Spleen (tissue), 11 donors: Measurements from ENCODE around the gene KRTAP22-1. TPM values are rescaled to one million over a fixed set of nuclear protein-coding genes. Genes with fewer than 3 reads are reported as not detected.

Experiments
- DNase-seq: peaks from one replicate; pipeline ENCODE4 v3.0.0-alpha.2; 2020
- H3K27ac ChIP-seq, 8 donors: fragments of 200-600 bp; sonication (generic) in 7 of 8; 1 replicate in 4 of 8; 2 replicates in 4 of 8; pipeline versions ENCODE4 v1.5.0 to v1.8.0; 2016 to 2021; ENCODE audit warnings: inconsistent platforms in 4 of 8, mild to moderate bottlenecking in 4 of 8, moderate library complexity in 1 of 8
- H3K27me3 ChIP-seq, 7 donors: fragments of 200-600 bp; sonication (generic) in 6 of 7; replicated peaks in 1 of 7; 1 replicate in 4 of 7; 2 replicates in 3 of 7; pipeline versions ENCODE4 v1.5.0 to v1.8.0; 2016 to 2021; ENCODE audit warnings: inconsistent platforms in 3 of 7, mild to moderate bottlenecking in 1 of 7
- H3K36me3 ChIP-seq, 6 donors: fragments of 200-600 bp; sonication (generic) in 5 of 6; 1 replicate in 4 of 6; 2 replicates in 2 of 6; pipeline versions ENCODE4 v1.5.0 to v1.8.0; 2016 to 2021; ENCODE audit warnings: inconsistent platforms in 2 of 6
- H3K4me1 ChIP-seq, 6 donors: fragments of 200-600 bp; sonication (generic) in 5 of 6; 1 replicate in 3 of 6; 2 replicates in 3 of 6; pipeline versions ENCODE4 v1.5.0 to v1.8.0; 2016 to 2021; ENCODE audit warnings: inconsistent platforms in 3 of 6
- H3K4me3 ChIP-seq, 8 donors: fragments of 200-600 bp; sonication (generic) in 7 of 8; 1 replicate in 4 of 8; 2 replicates in 4 of 8; pipeline versions ENCODE4 v1.5.0 to v1.8.0; 2016 to 2021; ENCODE audit warnings: inconsistent platforms in 4 of 8, mild to moderate bottlenecking in 4 of 8, moderate library complexity in 2 of 8
- H3K9me3 ChIP-seq, 8 donors: fragments of 200-600 bp; sonication (generic) in 7 of 8; 1 replicate in 4 of 8; 2 replicates in 4 of 8; pipeline versions ENCODE4 v1.5.0 to v1.8.0; 2016 to 2021; ENCODE audit warnings: inconsistent platforms in 4 of 8
- POLR2A ChIP-seq, 3 donors: fragments of 450-650 bp; IDR thresholded peaks; one replicate each; pipeline ENCODE4 v1.5.1; 2017; ENCODE audit warnings: antibody characterized with exemption in 3 of 3, mild to moderate bottlenecking in 1 of 3
- POLR2AphosphoS5 ChIP-seq, 3 donors: sonication (generic); formaldehyde crosslinking; IDR thresholded peaks; one replicate each; pipeline ENCODE4 v1.5.1; 2017; ENCODE audit warnings: antibody characterized with exemption in 3 of 3
- WGBS, 5 donors: extraction: QIAGEN DNeasy Blood & Tissue Kit in 3 of 5; methylation state at CpG; one replicate each; pipeline versions ENCODE4 v1.1.5 to v1.1.7; 2013 to 2018; 5-methylcytosine and 5-hydroxymethylcytosine counted together
- intact Hi-C: fragments of 100-400 bp; cut with DNase I; formaldehyde crosslinking; loops from one replicate; pipeline ENCODE4 v1.15.0; 2023; ENCODE audit warnings: low total_unique reads
- polyA plus RNA-seq, 3 donors: library from polyadenylated mRNA; stranded (reverse); fragments of 200-250 nt; gene quantifications; one replicate each; pipeline ENCODE4 v1.2.1, GENCODE V29; 2013
- total RNA-seq, 7 donors: library from RNA; depleted of rRNA in 3 of 7; stranded (reverse); fragments of >200 nt in 3 of 7; fragmentation: NEBNext Ultra II Directional in 4 of 7; extraction: Animal tissue kit (Norgen Biotek cat#: 25700) in 4 of 7; gene quantifications; one replicate each; pipeline versions ENCODE4 v1.1.0 to v1.2.1, GENCODE V29; 2016 to 2021
- TF ChIP-seq, protein P1 (sequence below), 11 experiments: fragments of 200-600 bp in 7 of 11; fragments of 450-650 bp in 4 of 11; sonication (generic) in 4 of 11; IDR thresholded peaks in 8 of 11; conservative IDR thresholded peaks in 3 of 11; 1 replicate in 7 of 11; 2 replicates in 4 of 11; pipeline versions ENCODE4 v1.4.0 to v1.8.0; 2016 to 2021; ENCODE audit warnings: antibody characterized with exemption in 11 of 11, inconsistent platforms in 4 of 11, mild to moderate bottlenecking in 1 of 11
- donor health status: healthy with polysubstance abuse.
- donor health status: DM: no; HTN: no; CAD: no; lungs with moderate emphysema.
- donor health status: DM: no; HTN: no; CAD: no.
- donor health status: Bipolar disorder and iron deficiency.
- donor health status: healthy.
- donor health status: DM: no; HTN: no; CAD: no.
- donor health status: DM: yes; HTN: yes; CAD: no.

KRTAP22-1 gene
- total and polyA plus RNA-seq, 10 donors, result not detected

- intact Hi-C loops, result no loop called here
- 78 to 90% (median 83%) methylated on average over 2 of the region's 2 CpGs for whole genome bisulfite sequencing, 5 donors
- no peaks in the 10 kb centered on the region for H3K9me3 ChIP-seq
Measured at GRCh38 chr21:30561957-30562356, 38.9 kb upstream of the KRTAP22-1 start.

DNA sequence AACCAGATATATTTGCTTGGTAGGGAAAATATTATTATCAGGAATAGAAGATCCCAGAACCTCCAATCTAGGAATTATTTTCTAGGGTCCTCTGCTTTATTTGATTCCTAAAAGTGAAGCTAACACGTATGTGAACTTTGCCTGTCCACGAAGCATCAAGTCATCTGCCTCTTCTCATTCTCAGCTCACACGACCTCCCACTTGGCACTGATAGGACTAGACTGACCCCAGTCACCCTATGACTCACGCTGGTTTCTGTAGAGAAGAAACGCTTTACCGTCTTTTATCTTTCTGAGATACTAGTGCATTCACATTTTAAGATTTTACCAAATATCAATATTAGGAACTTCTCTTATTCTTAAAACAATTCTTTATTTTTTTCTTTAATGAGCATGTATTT, 37.8 kb upstream of the KRTAP22-1 start:
- DNase-seq, result no peak
- 56 to 88% (median 73%) methylated on average over 6 of the region's 6 CpGs for WGBS, 5 donors
- Histone ChIP-seq H3K4me3 (no peak overlapping the region), H3K36me3 (no peaks in the 10 kb centered on the region), H3K27me3 (no peaks in the 10 kb centered on the region), H3K9me3 (no peaks in the 10 kb centered on the region), H3K27ac (no peak overlapping the region), H3K4me1 (no peaks in the 10 kb centered on the region)
- intact Hi-C loops, result no loop called here
- TF ChIP-seq POLR2A (IDR thresholded peaks at IDR 0.05) (no peak), POLR2AphosphoS5 (IDR thresholded peaks at IDR 0.05) (no peak)
- TF ChIP-seq, protein P1, sequence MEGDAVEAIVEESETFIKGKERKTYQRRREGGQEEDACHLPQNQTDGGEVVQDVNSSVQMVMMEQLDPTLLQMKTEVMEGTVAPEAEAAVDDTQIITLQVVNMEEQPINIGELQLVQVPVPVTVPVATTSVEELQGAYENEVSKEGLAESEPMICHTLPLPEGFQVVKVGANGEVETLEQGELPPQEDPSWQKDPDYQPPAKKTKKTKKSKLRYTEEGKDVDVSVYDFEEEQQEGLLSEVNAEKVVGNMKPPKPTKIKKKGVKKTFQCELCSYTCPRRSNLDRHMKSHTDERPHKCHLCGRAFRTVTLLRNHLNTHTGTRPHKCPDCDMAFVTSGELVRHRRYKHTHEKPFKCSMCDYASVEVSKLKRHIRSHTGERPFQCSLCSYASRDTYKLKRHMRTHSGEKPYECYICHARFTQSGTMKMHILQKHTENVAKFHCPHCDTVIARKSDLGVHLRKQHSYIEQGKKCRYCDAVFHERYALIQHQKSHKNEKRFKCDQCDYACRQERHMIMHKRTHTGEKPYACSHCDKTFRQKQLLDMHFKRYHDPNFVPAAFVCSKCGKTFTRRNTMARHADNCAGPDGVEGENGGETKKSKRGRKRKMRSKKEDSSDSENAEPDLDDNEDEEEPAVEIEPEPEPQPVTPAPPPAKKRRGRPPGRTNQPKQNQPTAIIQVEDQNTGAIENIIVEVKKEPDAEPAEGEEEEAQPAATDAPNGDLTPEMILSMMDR (IDR thresholded peaks at IDR 0.05 in 8 of 11, conservative IDR thresholded peaks at IDR 0.05 in 3 of 11), result no peak

More at GRCh38 chr21:30561957-30562356, 38.9 kb upstream of the KRTAP22-1 start:
- no peak overlapping the region for H3K4me3 ChIP-seq
- TF ChIP-seq POLR2A (IDR thresholded peaks at IDR 0.05) (no peak), POLR2AphosphoS5 (IDR thresholded peaks at IDR 0.05) (no peak)
- TF ChIP-seq, protein P1 (IDR thresholded peaks at IDR 0.05 in 8 of 11, conservative IDR thresholded peaks at IDR 0.05 in 3 of 11), result no peak
- no peak overlapping the region for H3K27ac ChIP-seq
- H3K4me1 ChIP-seq, result no peaks in the 10 kb centered on the region
- DNase-seq, result no peak
- no peaks in the 10 kb centered on the region for H3K36me3 ChIP-seq
- H3K27me3 ChIP-seq, result no peaks in the 10 kb centered on the region

- intact Hi-C loops, result no loop called here
- H3K4me1 ChIP-seq, result no peaks in the 10 kb centered on the region
- H3K4me3 ChIP-seq, result no peak overlapping the region
- no peaks in the 10 kb centered on the region for H3K27me3 ChIP-seq
- H3K36me3 ChIP-seq, result no peaks in the 10 kb centered on the region
- no peak overlapping the region for H3K27ac ChIP-seq
- TF ChIP-seq, protein P1 (IDR thresholded peaks at IDR 0.05 in 8 of 11, conservative IDR thresholded peaks at IDR 0.05 in 3 of 11), result no peak
- TF ChIP-seq POLR2A (IDR thresholded peaks at IDR 0.05), result no peak
- TF ChIP-seq POLR2AphosphoS5 (IDR thresholded peaks at IDR 0.05), result no peak
- H3K9me3 ChIP-seq, result no peaks in the 10 kb centered on the region
- DNase-seq, result no peak
- 82 to 95% (median 90%) methylated on average over 2 of the region's 2 CpGs for WGBS, 5 donors
Measured at GRCh38 chr21:30563630-30564029, 37.3 kb upstream of the KRTAP22-1 start.

- intact Hi-C loops, result no loop called here
Measured at GRCh38 chr21:30567617-30568016, 33.3 kb upstream of the KRTAP22-1 start.

More at GRCh38 chr21:30567617-30568016, 33.3 kb upstream of the KRTAP22-1 start:
- Histone ChIP-seq H3K27ac (no peak overlapping the region), H3K4me3 (no peak overlapping the region), H3K27me3 (no peaks in the 10 kb centered on the region), H3K36me3 (no peaks in the 10 kb centered on the region), H3K9me3 (no peaks in the 10 kb centered on the region), H3K4me1 (no peaks in the 10 kb centered on the region)
- no peak for TF ChIP-seq POLR2AphosphoS5 (IDR thresholded peaks at IDR 0.05)
- no peak for TF ChIP-seq POLR2A (IDR thresholded peaks at IDR 0.05)
- TF ChIP-seq, protein P1 (IDR thresholded peaks at IDR 0.05 in 8 of 11, conservative IDR thresholded peaks at IDR 0.05 in 3 of 11), result no peak
- no peak for DNase-seq
